HEK293 (cell line): ENCODE measurements around the gene ZNRF2.

ENCODE experiments used
- CTCF ChIP-seq: fragments of 450-650 bp; formaldehyde crosslinking; IDR thresholded peaks from 2 replicates; pipeline ENCODE4 v1.5.1; 2016; ENCODE audit warnings: missing biosample characterization, missing genetic modification characterization
- GFI1B ChIP-seq: fragments of 450-650 bp; formaldehyde crosslinking; IDR thresholded peaks from 2 replicates; pipeline ENCODE4 v1.5.1; 2016; ENCODE audit warnings: missing biosample characterization, missing genetic modification characterization
- YY1 ChIP-seq: fragments of 450-650 bp; formaldehyde crosslinking; IDR thresholded peaks from 2 replicates; pipeline ENCODE4 v1.5.1; 2018; ENCODE audit warnings: missing biosample characterization, missing genetic modification characterization
- ZBTB7A ChIP-seq: fragments of 450-650 bp; formaldehyde crosslinking; IDR thresholded peaks from 2 replicates; pipeline ENCODE4 v1.5.1; 2016; ENCODE audit warnings: low read depth, missing biosample characterization, missing genetic modification characterization
- ZEB2 ChIP-seq: fragments of 450-650 bp; formaldehyde crosslinking; IDR thresholded peaks from 2 replicates; pipeline ENCODE4 v1.5.1; 2016; ENCODE audit warnings: missing biosample characterization, missing genetic modification characterization
- ZNF121 ChIP-seq: fragments of 450-650 bp; formaldehyde crosslinking; IDR thresholded peaks from 2 replicates; pipeline ENCODE4 v1.5.1; 2016; ENCODE audit warnings: missing biosample characterization, missing genetic modification characterization
- ZNF24 ChIP-seq: fragments of 450-650 bp; formaldehyde crosslinking; IDR thresholded peaks from 2 replicates; pipeline ENCODE4 v1.5.1; 2016; ENCODE audit warnings: missing biosample characterization, missing genetic modification characterization
- ZNF423 ChIP-seq: fragments of 450-650 bp; formaldehyde crosslinking; IDR thresholded peaks from 2 replicates; pipeline ENCODE4 v1.5.1; 2016; ENCODE audit warnings: missing biosample characterization, missing genetic modification characterization
- ZNF433 ChIP-seq: fragments of 450-650 bp; formaldehyde crosslinking; IDR thresholded peaks from 2 replicates; pipeline ENCODE4 v1.5.1; 2016; ENCODE audit warnings: missing biosample characterization, missing genetic modification characterization, low read depth
- ZNF692 ChIP-seq: fragments of 450-650 bp; formaldehyde crosslinking; IDR thresholded peaks from 2 replicates; pipeline ENCODE4 v1.5.1; 2016; ENCODE audit warnings: missing biosample characterization, missing genetic modification characterization
- ZNF76 ChIP-seq: fragments of 450-650 bp; formaldehyde crosslinking; IDR thresholded peaks from 2 replicates; pipeline ENCODE4; 2016; ENCODE audit warnings: low read depth, missing biosample characterization, missing genetic modification characterization, borderline replicate concordance
- TF ChIP-seq, protein P1 (sequence below): fragments of 450-650 bp; formaldehyde crosslinking; IDR thresholded peaks from 2 replicates; pipeline ENCODE4 v1.5.1; 2016; ENCODE audit warnings: missing biosample characterization, missing genetic modification characterization
- TF ChIP-seq, protein P2 (sequence below): fragments of 450-650 bp; formaldehyde crosslinking; IDR thresholded peaks from 2 replicates; pipeline ENCODE4; 2016; ENCODE audit warnings: missing biosample characterization, missing genetic modification characterization

- TF ChIP-seq CTCF (tag by site-specific recombination) (no peak), ZNF121 (tag by site-specific recombination) (no peak), GFI1B (tag by site-specific recombination) (no peak), ZNF423 (tag by site-specific recombination) (no peak), ZNF24 (tag by site-specific recombination) (no peak), ZNF76 (tag by site-specific recombination) (no peak), ZBTB7A (tag by site-specific recombination) (no peak), YY1 (tag by site-specific recombination) (no peak), ZNF692 (tag by site-specific recombination) (no peak), ZNF433 (tag by site-specific recombination) (no peak), ZEB2 (tag by site-specific recombination) (no peak)
- TF ChIP-seq, protein P1, sequence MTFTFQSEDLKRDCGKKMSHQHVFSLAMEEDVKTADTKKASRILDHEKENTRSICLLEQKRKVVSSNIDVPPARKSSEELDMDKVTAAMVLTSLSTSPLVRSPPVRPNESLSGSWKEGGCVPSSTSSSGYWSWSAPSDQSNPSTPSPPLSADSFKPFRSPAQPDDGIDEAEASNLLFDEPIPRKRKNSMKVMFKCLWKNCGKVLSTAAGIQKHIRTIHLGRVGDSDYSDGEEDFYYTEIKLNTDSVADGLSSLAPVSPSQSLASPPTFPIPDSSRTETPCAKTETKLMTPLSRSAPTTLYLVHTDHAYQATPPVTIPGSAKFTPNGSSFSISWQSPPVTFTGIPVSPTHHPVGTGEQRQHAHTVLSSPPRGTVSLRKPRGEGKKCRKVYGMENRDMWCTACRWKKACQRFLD (tag by site-specific recombination) = no peak
- TF ChIP-seq, protein P2, sequence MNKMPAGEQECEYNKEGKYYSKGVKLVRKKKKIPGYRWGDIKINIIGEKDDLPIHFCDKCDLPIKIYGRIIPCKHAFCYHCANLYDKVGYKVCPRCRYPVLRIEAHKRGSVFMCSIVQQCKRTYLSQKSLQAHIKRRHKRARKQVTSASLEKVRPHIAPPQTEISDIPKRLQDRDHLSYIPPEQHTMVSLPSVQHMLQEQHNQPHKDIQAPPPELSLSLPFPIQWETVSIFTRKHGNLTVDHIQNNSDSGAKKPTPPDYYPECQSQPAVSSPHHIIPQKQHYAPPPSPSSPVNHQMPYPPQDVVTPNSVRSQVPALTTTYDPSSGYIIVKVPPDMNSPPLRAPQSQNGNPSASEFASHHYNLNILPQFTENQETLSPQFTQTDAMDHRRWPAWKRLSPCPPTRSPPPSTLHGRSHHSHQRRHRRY = no peak
Observed at GRCh38 chr7:30366606-30367005, 82.2 kb downstream of the ZNRF2 start.
